Effector memory CD4-positive, alpha-beta T cell (primary cell): ENCODE measurements around the gene NSMCE1.
"Not testable (repeated sequence)": the region's sequence is repeated elsewhere in the genome, so short reads cannot be mapped to it uniquely, and the experiment has no call there.

Source experiments
- DNase-seq, 3 donors: peaks; one replicate each; pipeline ENCODE4 v3.0.0-alpha.2; 2020
- H3K27ac ChIP-seq: 2 replicates; pipeline ENCODE4 v1.7.0; 2013; ENCODE audit warnings: mild to moderate bottlenecking, low read length, moderate library complexity; ENCODE audit not compliant: insufficient read depth, poor library complexity, severe bottlenecking
- H3K27me3 ChIP-seq: replicated peaks from 2 replicates; pipeline ENCODE4 v1.7.0; 2013; ENCODE audit warnings: mild to moderate bottlenecking, low read length; ENCODE audit not compliant: insufficient read depth, control insufficient read depth, poor library complexity, severe bottlenecking
- H3K36me3 ChIP-seq: 2 replicates; pipeline ENCODE4 v1.7.0; 2013; ENCODE audit warnings: mild to moderate bottlenecking, low read length, moderate library complexity; ENCODE audit not compliant: control insufficient read depth, insufficient read depth
- H3K4me1 ChIP-seq: 2 replicates; pipeline ENCODE4 v1.7.0; 2013; ENCODE audit warnings: low read length, mild to moderate bottlenecking; ENCODE audit not compliant: control insufficient read depth, insufficient read depth, poor library complexity, severe bottlenecking
- H3K4me3 ChIP-seq: 2 replicates; pipeline ENCODE4 v1.7.0; 2013; ENCODE audit warnings: low read length, low read depth, mild to moderate bottlenecking; ENCODE audit not compliant: insufficient read depth, poor library complexity, severe bottlenecking
- H3K9me3 ChIP-seq: 2 replicates; pipeline ENCODE4 v1.7.0; 2013; ENCODE audit warnings: mild to moderate bottlenecking, low read length, moderate library complexity; ENCODE audit not compliant: control insufficient read depth

Gene NSMCE1

DNA sequence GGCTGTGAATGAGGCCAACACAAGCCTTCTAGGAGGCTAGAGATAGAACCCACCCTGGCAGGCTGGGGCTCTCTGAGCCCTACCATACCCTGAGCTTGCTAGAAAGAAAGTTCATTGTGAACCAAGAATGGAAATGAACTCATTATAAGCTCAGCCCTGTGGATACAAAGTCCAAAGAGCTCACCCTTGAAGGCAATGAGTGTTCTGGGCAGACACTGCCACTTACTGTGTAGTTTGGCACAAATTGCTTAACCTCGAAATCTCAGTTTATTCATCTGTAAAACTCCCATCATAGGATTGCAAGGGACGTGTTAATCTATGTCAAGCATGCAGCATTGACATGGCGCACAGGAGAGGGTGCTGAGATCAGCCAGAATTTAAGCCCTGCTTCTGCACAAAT, 59.8 kb downstream of the NSMCE1 start:
- H3K4me3 ChIP-seq: no peak overlapping the region
- H3K9me3 ChIP-seq: no peaks in the 10 kb centered on the region
- H3K4me1 ChIP-seq: peaks cover 9% of the 10 kb centered on the region
- peaks cover 15% of the 10 kb centered on the region for H3K36me3 ChIP-seq
- DNase-seq: no peak
- H3K27me3 ChIP-seq: no peaks in the 10 kb centered on the region
- H3K27ac ChIP-seq: no peak overlapping the region

GRCh38 chr16:27208081-27208680, 60.4 kb downstream of the NSMCE1 start:
- no peaks in the 10 kb centered on the region for H3K27me3 ChIP-seq
- H3K27ac ChIP-seq: no peak overlapping the region
- no peak for DNase-seq
- H3K9me3 ChIP-seq: no peaks in the 10 kb centered on the region
- H3K4me3 ChIP-seq: no peak overlapping the region
- peaks cover 9% of the 10 kb centered on the region for H3K4me1 ChIP-seq
- peaks cover 15% of the 10 kb centered on the region for H3K36me3 ChIP-seq

DNA sequence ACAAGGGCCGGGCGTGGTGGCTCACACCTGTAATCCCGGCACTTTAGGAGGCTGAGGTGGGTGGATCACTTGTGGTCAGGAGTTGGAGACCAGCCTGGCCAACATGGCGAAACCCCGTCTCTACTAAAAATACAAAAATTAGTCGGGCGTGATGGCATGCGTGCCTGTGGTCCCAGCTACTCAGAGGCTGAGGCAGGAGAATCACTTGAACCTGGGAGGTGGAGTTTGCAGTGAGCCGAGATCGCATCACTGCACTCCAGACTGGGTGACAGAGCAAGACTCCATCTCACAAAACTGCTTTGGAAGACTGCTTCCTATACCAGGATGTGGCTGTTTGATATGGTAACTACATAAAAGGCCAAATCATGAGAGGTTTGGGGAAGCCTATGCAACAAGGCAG, 61.5 kb downstream of the NSMCE1 start:
- H3K27me3 ChIP-seq, DNase-seq, H3K9me3 ChIP-seq, H3K27ac ChIP-seq, H3K4me3 ChIP-seq: not testable (repeated sequence)
- Histone ChIP-seq H3K4me1 (peaks cover 16% of the 10 kb centered on the region), H3K36me3 (peaks cover 15% of the 10 kb centered on the region)

DNA sequence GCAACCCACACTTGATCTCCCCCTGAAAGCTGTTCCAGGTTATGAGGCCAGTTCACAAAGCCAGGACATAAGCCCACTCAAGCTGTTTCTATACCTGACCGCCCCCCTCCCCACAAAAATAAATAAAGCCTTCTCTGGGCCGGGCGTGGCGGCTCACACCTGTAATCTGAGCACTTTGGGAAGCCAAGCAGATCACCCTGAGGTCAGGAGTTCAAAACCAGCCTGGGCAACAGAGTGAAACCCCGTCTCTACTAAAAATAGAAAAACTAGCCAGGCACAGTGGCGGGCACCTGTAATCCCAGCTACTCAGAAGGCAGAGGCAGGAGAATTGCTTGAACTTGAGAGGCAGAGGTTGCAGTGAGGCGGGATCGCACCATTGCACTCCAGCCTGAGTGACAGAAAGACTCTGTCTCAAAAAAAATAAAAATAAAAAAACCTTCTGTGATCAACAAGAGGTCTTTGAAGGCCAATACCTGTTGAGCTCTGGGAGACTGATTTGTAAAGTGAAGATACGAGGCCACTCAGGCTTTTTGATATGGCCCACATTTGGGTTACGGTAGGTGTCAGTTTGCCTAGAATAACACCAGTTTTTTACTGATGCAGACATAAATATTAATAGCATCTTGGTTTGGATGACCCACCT, 63.0 kb downstream of the NSMCE1 start:
- no peak overlapping the region for H3K27ac ChIP-seq
- H3K4me1 ChIP-seq: peaks cover 16% of the 10 kb centered on the region
- H3K4me3 ChIP-seq: no peak overlapping the region

DNA sequence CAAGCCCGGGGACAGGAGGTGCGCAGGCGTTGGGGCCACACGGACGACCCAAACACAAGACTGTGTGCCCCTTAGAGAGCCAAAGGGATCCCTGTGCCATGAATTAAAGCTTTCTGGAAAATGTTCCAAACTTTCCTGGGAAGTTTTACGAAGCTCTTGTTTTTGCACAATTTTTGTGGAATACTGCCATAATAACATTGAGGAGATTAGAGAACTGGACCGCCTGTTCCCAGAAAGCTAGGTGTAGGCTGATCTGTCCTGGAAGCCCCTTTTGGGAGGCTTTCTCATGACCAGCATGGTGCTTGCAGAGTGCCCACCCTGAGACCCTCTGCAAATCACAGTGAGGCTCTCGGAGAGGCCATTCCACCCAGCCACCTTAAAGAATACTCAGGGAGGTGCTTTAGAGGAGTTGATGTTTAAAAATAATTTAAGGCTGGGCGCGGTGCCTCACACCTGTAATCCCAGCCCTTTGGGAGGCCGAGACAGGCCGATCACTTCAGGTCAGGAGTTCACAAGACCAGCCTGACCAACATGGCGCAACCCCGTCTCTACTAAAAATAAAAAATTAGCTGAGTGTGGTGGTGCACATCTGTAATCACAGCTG, 64.2 kb downstream of the NSMCE1 start:
- no peaks in the 10 kb centered on the region for H3K27me3 ChIP-seq
- H3K4me3 ChIP-seq: peak overlapping the region; percentile 82
- H3K27ac ChIP-seq: peak overlapping the region; percentile 98
- no peak for DNase-seq
- H3K4me1 ChIP-seq: peaks cover 23% of the 10 kb centered on the region
- peaks cover 5% of the 10 kb centered on the region for H3K36me3 ChIP-seq
- no peaks in the 10 kb centered on the region for H3K9me3 ChIP-seq

More for the DNA sequence above, 63.0 kb downstream of the NSMCE1 start:
- H3K9me3 ChIP-seq: no peaks in the 10 kb centered on the region
- no peaks in the 10 kb centered on the region for H3K27me3 ChIP-seq
- no peak for DNase-seq
- H3K36me3 ChIP-seq: peaks cover 10% of the 10 kb centered on the region

DNA sequence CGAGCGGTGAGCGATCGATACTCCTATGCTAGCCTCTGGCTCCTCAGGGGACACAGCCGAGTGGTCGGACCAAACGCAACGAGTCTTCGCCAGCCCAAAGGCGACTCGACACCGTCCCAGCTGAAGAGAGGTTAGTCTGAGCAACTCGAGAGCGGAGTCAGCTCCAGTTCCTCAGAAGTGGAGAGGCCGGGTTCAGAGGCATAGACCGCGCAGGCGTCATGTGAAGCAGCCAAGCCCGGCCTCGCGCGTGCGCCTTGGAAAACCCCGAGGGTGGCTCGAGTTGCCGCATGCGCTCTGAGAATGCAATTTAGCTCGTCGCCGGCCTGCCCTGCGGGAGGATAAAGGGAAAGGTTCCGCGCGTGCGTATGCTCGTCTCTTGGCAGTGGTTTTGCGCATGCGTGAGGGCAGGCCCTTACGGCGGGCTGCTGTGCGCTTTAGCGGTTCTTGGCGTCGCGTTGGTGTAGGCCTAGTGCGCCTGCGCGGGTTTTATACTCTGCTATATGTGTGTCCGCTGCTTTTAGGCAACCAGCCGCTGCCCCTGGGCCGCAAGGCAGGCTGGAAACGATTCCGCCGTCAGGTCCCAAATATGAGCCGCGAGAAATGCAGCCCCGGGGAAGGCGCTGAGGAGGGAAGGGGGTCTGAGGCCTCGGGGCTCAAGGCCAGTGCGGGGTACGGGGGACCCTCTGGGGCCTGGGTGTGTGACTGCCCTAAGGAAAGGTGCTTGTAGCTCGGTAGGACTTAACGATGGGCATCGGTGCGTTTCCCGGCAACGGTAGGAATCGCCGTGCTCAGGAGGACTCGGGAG, 64.9 kb downstream of the NSMCE1 start, which contains the start of gene KDM8:
KDM8 (plus strand) TSS at position 20 of the 805 bp plus-strand sequence. CDS start 6,598 bp downstream, outside the sequence.
- no peaks in the 10 kb centered on the region for H3K9me3 ChIP-seq

GRCh38 chr16:27202923-27203506, 65.6 kb downstream of the NSMCE1 start:
- H3K27ac ChIP-seq: peak overlapping the region; percentile 98
- H3K4me1 ChIP-seq: peaks cover 31% of the 10 kb centered on the region
- H3K36me3 ChIP-seq: peaks cover 2% of the 10 kb centered on the region
- peak overlapping the region; percentile 82 for H3K4me3 ChIP-seq
- peak in 2 of 3 donors; percentile 73 to 84 for DNase-seq
- no peaks in the 10 kb centered on the region for H3K27me3 ChIP-seq
- no peaks in the 10 kb centered on the region for H3K9me3 ChIP-seq

More for the DNA sequence above, 64.9 kb downstream of the NSMCE1 start, which contains the start of gene KDM8:
- Histone ChIP-seq H3K4me3 (peak within 1 kb of the TSS; percentile 82), H3K27ac (peak within 1 kb of the TSS; percentile 98), H3K4me1 (peaks cover 31% of the 10 kb centered on the region), H3K27me3 (no peaks in the 10 kb centered on the region), H3K36me3 (peaks cover 5% of the 10 kb centered on the region)
- DNase-seq: peak; percentile 99 to 100 (median 100)

- H3K4me3 ChIP-seq, H3K36me3 ChIP-seq, H3K27ac ChIP-seq, DNase-seq, H3K9me3 ChIP-seq, H3K27me3 ChIP-seq: not testable (repeated sequence)
- peaks cover 40% of the 10 kb centered on the region for H3K4me1 ChIP-seq
Observed at GRCh38 chr16:27200914-27201313, 67.7 kb downstream of the NSMCE1 start.

DNA sequence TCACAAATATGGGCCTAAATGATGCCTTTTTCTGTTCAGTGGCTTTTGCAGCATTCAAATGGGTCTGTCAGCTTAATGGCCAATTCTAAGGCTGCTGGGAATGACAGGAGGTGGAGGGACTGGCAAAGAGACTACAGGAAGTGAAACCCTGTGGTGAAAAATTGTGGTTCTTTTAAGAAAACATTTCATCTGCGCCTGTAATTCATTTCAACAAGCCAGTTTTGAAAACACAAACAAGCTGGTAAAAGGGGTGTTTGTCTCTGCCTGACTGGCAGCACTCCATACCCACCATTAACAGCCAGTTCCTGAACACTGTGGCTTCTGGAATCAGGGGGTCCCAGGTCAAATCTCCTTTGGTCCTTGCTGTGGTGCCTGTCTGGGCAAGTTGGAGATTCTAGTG, 68.8 kb downstream of the NSMCE1 start:
- Histone ChIP-seq H3K36me3 (no peaks in the 10 kb centered on the region), H3K4me3 (peak overlapping the region; percentile 4), H3K9me3 (no peaks in the 10 kb centered on the region), H3K4me1 (peaks cover 50% of the 10 kb centered on the region), H3K27me3 (no peaks in the 10 kb centered on the region), H3K27ac (peak overlapping the region; percentile 55)
- DNase-seq: no peak
